SK-N-SH treated with all-trans-retinoic acid at 6 μM for 48 hours (cell line): ENCODE measurements around the gene EDNRB.

ENCODE experiments used
- ATAC-seq: fragments of 200-7000 bp; cut with Tn5 transposase; 3 replicates; pipeline ENCODE4 v1.9.1; 2020; ENCODE audit warnings: mild to moderate bottlenecking, moderate library complexity
- ARNTL ChIP-seq: fragments of 450-650 bp; formaldehyde crosslinking; IDR thresholded peaks from 2 replicates; pipeline ENCODE4 v1.5.0; 2020; ENCODE audit warnings: low read depth, mild to moderate bottlenecking, moderate library complexity, borderline replicate concordance
- BACH2 ChIP-seq: fragments of 250-450 bp; sonication (Bioruptor Pico); IDR thresholded peaks from 2 replicates; pipeline ENCODE4 v1.9.0; 2021; ENCODE audit warnings: mild to moderate bottlenecking, borderline replicate concordance
- CSDC2 ChIP-seq: fragments of 250-450 bp; sonication (Bioruptor Pico); IDR thresholded peaks from 2 replicates; pipeline ENCODE4 v1.5.0; 2020; ENCODE audit warnings: mild to moderate bottlenecking, moderate library complexity
- ESRRG ChIP-seq: fragments of 250-450 bp; sonication (Bioruptor Pico); IDR thresholded peaks from 2 replicates; pipeline ENCODE4 v1.6.1; 2021; ENCODE audit warnings: mild to moderate bottlenecking
- ISL1 ChIP-seq: fragments of 250-450 bp; sonication (Bioruptor Pico); IDR thresholded peaks from 2 replicates; pipeline ENCODE4 v2.1.2; 2022; ENCODE audit warnings: mild to moderate bottlenecking, moderate library complexity
- OSR1 ChIP-seq: fragments of 250-450 bp; sonication (Bioruptor Pico); IDR thresholded peaks from 2 replicates; pipeline ENCODE4 v1.8.0; 2022; ENCODE audit warnings: moderate library complexity, mild to moderate bottlenecking, inconsistent platforms
- RARB ChIP-seq: fragments of 250-450 bp; sonication (Bioruptor Pico); IDR thresholded peaks from 2 replicates; pipeline ENCODE4 v1.8.0; 2021; ENCODE audit warnings: mild to moderate bottlenecking, moderate library complexity
- SNAI2 ChIP-seq: fragments of 250-450 bp; sonication (Bioruptor Pico); IDR thresholded peaks from 2 replicates; pipeline ENCODE4 v1.5.0; 2020; ENCODE audit warnings: mild to moderate bottlenecking, moderate library complexity
- TCF4 ChIP-seq: fragments of 250-450 bp; sonication (Bioruptor Pico); IDR thresholded peaks from 2 replicates; pipeline ENCODE4 v1.8.0; 2021; ENCODE audit warnings: mild to moderate bottlenecking, moderate library complexity, borderline replicate concordance
- TOX ChIP-seq: fragments of 250-450 bp; sonication (Bioruptor Pico); IDR thresholded peaks from 2 replicates; pipeline ENCODE4 v1.8.0; 2021; ENCODE audit warnings: mild to moderate bottlenecking, moderate library complexity, borderline replicate concordance
- ZC3H10 ChIP-seq: fragments of 250-450 bp; sonication (Bioruptor Pico); IDR thresholded peaks from 2 replicates; pipeline ENCODE4 v1.5.1; 2021; ENCODE audit warnings: mild to moderate bottlenecking, moderate library complexity
- ZFP3 ChIP-seq: fragments of 250-450 bp; sonication (Bioruptor Pico); IDR thresholded peaks from 2 replicates; pipeline ENCODE4 v1.5.0; 2020; ENCODE audit warnings: mild to moderate bottlenecking, moderate library complexity
- ZNF565 ChIP-seq: fragments of 450-650 bp; formaldehyde crosslinking; conservative IDR thresholded peaks from 2 replicates; pipeline ENCODE4 v1.5.0; 2020; ENCODE audit warnings: low read depth, mild to moderate bottlenecking, moderate library complexity
- ZNF70 ChIP-seq: fragments of 450-650 bp; formaldehyde crosslinking; IDR thresholded peaks from 2 replicates; pipeline ENCODE4 v1.5.0; 2020; ENCODE audit warnings: mild to moderate bottlenecking, moderate library complexity
- ZNF8 ChIP-seq: fragments of 450-650 bp; formaldehyde crosslinking; IDR thresholded peaks from 2 replicates; pipeline ENCODE4 v1.5.0; 2020; ENCODE audit warnings: mild to moderate bottlenecking, moderate library complexity
- TF ChIP-seq, protein P1 (sequence below): fragments of 250-450 bp; sonication (Bioruptor Pico); IDR thresholded peaks from 2 replicates; pipeline ENCODE4 v1.5.0; 2020; ENCODE audit warnings: mild to moderate bottlenecking, moderate library complexity
- TF ChIP-seq, protein P2 (sequence below): fragments of 250-450 bp; sonication (Bioruptor Pico); IDR thresholded peaks from 2 replicates; pipeline ENCODE4 v1.8.0; 2020; ENCODE audit warnings: mild to moderate bottlenecking, moderate library complexity, borderline replicate concordance
- TF ChIP-seq, protein P3 (sequence below): fragments of 250-450 bp; sonication (Bioruptor Pico); IDR thresholded peaks from 2 replicates; pipeline ENCODE4 v1.8.0; 2021; ENCODE audit warnings: low read depth, mild to moderate bottlenecking, moderate library complexity, borderline replicate concordance
- TF ChIP-seq, protein P4 (sequence below): fragments of 250-450 bp; sonication (Bioruptor Pico); IDR thresholded peaks from 2 replicates; pipeline ENCODE4 v1.5.1; 2020; ENCODE audit warnings: low read depth, mild to moderate bottlenecking, moderate library complexity

EDNRB gene

DNA sequence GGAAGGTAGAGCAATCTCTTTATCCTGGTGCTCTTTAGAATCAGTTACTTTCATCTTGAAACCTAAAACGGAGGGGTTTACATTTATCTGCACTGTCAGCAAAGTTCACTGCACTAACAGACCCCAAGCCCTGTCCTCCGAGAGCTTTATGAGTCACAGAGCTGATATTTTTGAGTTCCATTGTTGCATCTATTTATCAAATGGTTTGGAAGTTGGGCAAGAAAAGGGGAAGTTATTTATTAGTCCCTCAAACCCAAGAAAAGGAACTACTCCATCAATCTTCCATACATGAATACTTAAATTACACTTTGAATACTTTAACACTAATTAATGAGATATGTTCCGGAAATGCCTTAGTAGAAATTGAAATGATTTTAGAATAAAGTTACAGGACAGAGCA is 55.5 kb downstream of the EDNRB start:
- no peak for TF ChIP-seq SNAI2 (CRISPR knock-in tag)
- no peak for TF ChIP-seq ZNF70 (CRISPR knock-in tag)
- TF ChIP-seq ZFP3 (CRISPR knock-in tag): no peak
- no peak for TF ChIP-seq OSR1 (CRISPR knock-in tag)
- TF ChIP-seq, protein P1, sequence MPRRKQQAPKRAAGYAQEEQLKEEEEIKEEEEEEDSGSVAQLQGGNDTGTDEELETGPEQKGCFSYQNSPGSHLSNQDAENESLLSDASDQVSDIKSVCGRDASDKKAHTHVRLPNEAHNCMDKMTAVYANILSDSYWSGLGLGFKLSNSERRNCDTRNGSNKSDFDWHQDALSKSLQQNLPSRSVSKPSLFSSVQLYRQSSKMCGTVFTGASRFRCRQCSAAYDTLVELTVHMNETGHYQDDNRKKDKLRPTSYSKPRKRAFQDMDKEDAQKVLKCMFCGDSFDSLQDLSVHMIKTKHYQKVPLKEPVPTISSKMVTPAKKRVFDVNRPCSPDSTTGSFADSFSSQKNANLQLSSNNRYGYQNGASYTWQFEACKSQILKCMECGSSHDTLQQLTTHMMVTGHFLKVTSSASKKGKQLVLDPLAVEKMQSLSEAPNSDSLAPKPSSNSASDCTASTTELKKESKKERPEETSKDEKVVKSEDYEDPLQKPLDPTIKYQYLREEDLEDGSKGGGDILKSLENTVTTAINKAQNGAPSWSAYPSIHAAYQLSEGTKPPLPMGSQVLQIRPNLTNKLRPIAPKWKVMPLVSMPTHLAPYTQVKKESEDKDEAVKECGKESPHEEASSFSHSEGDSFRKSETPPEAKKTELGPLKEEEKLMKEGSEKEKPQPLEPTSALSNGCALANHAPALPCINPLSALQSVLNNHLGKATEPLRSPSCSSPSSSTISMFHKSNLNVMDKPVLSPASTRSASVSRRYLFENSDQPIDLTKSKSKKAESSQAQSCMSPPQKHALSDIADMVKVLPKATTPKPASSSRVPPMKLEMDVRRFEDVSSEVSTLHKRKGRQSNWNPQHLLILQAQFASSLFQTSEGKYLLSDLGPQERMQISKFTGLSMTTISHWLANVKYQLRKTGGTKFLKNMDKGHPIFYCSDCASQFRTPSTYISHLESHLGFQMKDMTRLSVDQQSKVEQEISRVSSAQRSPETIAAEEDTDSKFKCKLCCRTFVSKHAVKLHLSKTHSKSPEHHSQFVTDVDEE (CRISPR knock-in tag): no peak

DNA sequence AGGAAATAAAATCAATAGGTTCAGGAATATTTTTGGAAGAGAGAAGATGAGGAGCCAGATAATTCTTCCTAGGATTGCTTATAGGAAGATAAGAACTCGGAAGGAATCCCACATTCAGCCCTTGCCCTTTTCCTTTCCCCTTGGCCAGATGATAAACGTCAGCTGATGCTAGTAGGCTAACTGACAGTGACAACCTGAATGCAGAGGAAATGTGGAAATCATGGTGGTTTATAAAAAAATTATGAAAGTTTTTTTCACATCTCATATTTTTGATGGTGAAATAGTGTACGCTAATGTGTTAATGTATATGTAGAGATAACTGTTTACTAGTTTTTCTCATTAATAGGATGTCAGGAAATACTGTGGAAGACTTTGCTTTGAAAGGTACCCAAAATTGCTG is 56.9 kb downstream of the EDNRB start:
- no peak for TF ChIP-seq ZC3H10 (CRISPR knock-in tag)
- TF ChIP-seq, protein P2, sequence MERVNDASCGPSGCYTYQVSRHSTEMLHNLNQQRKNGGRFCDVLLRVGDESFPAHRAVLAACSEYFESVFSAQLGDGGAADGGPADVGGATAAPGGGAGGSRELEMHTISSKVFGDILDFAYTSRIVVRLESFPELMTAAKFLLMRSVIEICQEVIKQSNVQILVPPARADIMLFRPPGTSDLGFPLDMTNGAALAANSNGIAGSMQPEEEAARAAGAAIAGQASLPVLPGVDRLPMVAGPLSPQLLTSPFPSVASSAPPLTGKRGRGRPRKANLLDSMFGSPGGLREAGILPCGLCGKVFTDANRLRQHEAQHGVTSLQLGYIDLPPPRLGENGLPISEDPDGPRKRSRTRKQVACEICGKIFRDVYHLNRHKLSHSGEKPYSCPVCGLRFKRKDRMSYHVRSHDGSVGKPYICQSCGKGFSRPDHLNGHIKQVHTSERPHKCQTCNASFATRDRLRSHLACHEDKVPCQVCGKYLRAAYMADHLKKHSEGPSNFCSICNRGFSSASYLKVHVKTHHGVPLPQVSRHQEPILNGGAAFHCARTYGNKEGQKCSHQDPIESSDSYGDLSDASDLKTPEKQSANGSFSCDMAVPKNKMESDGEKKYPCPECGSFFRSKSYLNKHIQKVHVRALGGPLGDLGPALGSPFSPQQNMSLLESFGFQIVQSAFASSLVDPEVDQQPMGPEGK (CRISPR knock-in tag): no peak
- no peak for TF ChIP-seq ISL1 (CRISPR knock-in tag)
- TF ChIP-seq BACH2 (CRISPR knock-in tag): no peak
- no peak for TF ChIP-seq TOX (CRISPR knock-in tag)
- no peak for TF ChIP-seq OSR1 (CRISPR knock-in tag)
- no peak for TF ChIP-seq RARB (CRISPR knock-in tag)
- TF ChIP-seq ARNTL (CRISPR knock-in tag): no peak
- no peak for TF ChIP-seq ESRRG
- no peak for TF ChIP-seq ZNF8
- TF ChIP-seq, protein P3, sequence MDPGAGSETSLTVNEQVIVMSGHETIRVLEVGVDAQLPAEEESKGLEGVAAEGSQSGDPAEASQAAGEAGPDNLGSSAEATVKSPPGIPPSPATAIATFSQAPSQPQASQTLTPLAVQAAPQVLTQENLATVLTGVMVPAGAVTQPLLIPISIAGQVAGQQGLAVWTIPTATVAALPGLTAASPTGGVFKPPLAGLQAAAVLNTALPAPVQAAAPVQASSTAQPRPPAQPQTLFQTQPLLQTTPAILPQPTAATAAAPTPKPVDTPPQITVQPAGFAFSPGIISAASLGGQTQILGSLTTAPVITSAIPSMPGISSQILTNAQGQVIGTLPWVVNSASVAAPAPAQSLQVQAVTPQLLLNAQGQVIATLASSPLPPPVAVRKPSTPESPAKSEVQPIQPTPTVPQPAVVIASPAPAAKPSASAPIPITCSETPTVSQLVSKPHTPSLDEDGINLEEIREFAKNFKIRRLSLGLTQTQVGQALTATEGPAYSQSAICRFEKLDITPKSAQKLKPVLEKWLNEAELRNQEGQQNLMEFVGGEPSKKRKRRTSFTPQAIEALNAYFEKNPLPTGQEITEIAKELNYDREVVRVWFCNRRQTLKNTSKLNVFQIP (CRISPR knock-in tag): no peak
- TF ChIP-seq, protein P1 (CRISPR knock-in tag): no peak
- TF ChIP-seq, protein P4, sequence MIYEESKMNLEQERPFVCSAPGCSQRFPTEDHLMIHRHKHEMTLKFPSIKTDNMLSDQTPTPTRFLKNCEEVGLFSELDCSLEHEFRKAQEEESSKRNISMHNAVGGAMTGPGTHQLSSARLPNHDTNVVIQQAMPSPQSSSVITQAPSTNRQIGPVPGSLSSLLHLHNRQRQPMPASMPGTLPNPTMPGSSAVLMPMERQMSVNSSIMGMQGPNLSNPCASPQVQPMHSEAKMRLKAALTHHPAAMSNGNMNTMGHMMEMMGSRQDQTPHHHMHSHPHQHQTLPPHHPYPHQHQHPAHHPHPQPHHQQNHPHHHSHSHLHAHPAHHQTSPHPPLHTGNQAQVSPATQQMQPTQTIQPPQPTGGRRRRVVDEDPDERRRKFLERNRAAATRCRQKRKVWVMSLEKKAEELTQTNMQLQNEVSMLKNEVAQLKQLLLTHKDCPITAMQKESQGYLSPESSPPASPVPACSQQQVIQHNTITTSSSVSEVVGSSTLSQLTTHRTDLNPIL (CRISPR knock-in tag): no peak
- no peak for TF ChIP-seq TCF4 (CRISPR knock-in tag)
- TF ChIP-seq SNAI2 (CRISPR knock-in tag): no peak
- no peak for TF ChIP-seq CSDC2 (CRISPR knock-in tag)
- TF ChIP-seq ZNF565: no peak
- TF ChIP-seq ZFP3 (CRISPR knock-in tag): no peak
- TF ChIP-seq ZNF70 (CRISPR knock-in tag): no peak
- no peak for ATAC-seq

More for the DNA sequence above, 55.5 kb downstream of the EDNRB start:
- ATAC-seq: no peak

DNA sequence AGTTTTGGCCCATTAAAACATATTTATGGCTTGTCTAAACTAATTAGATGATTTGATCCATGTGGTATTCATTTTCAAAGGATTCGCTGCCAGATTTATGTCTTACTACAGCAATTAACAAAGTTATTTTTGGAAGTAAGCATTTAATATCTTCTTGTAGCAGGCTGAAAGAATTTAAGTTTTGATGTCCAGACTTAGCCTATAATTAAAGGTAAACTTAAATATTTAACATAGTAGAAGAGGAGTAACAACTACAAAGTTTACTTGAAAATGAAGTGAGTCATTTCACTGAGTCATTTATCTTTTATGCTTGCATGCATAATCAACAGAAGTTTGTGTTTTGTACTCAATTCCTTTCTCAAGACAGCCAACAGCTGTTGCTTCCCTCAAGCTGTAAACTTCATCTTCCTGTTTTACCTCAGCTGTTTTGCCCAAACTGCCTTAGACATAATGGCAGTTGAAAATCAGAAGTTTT is 58.1 kb downstream of the EDNRB start:
- peak; percentile 58 for TF ChIP-seq ISL1 (CRISPR knock-in tag)
- TF ChIP-seq ZFP3 (CRISPR knock-in tag): no peak
- TF ChIP-seq, protein P1 (CRISPR knock-in tag): 0 out of 2 replicates have a peak, but pooled peaks have one; percentile 16
- TF ChIP-seq, protein P2 (CRISPR knock-in tag): no peak
- no peak for TF ChIP-seq CSDC2 (CRISPR knock-in tag)
- ATAC-seq: no peak
